PC-9 (cell line): Measurements from ENCODE around the gene FAM81A.

ENCODE experiments used
- EZH2 ChIP-seq: fragments of 200-600 bp; sonication (generic); IDR thresholded peaks from 2 replicates; pipeline ENCODE4 v1.8.0; 2017; ENCODE audit warnings: antibody characterized with exemption, low read depth
- TF ChIP-seq, protein P1 (sequence below): fragments of 200-600 bp; sonication (generic); conservative IDR thresholded peaks from 2 replicates; pipeline ENCODE4 v1.6.1; 2017; ENCODE audit warnings: mixed run types, antibody characterized with exemption, mild to moderate bottlenecking, moderate library complexity

DNA sequence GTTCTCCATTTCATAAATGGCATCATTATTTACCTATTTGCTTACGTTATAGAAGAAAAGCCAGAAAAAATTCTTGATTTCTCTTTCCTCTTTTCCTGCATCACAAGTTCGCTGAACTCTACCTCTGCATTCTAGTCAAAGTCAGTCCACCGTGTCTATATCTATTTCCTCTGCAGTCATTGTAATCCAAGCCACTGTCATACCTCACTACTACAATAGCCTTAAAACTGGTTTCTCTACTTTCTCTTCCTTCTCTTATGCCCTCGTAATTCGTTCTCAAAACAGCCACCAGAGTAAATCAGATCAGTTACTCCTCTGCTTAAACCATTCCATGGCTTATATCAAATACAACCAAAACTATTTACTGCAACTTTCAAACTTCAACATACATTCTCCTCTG is 13.4 kb upstream of the FAM81A start:
- TF ChIP-seq, protein P1, sequence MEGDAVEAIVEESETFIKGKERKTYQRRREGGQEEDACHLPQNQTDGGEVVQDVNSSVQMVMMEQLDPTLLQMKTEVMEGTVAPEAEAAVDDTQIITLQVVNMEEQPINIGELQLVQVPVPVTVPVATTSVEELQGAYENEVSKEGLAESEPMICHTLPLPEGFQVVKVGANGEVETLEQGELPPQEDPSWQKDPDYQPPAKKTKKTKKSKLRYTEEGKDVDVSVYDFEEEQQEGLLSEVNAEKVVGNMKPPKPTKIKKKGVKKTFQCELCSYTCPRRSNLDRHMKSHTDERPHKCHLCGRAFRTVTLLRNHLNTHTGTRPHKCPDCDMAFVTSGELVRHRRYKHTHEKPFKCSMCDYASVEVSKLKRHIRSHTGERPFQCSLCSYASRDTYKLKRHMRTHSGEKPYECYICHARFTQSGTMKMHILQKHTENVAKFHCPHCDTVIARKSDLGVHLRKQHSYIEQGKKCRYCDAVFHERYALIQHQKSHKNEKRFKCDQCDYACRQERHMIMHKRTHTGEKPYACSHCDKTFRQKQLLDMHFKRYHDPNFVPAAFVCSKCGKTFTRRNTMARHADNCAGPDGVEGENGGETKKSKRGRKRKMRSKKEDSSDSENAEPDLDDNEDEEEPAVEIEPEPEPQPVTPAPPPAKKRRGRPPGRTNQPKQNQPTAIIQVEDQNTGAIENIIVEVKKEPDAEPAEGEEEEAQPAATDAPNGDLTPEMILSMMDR = no peak
- no peak for TF ChIP-seq EZH2
